Retinal pigment epithelial cell (primary cell): ENCODE measurements around the gene SEC61A1.

Experiments
- DNase-seq: peaks from one replicate; pipeline ENCODE4 v3.0.0-alpha.2; 2010; ENCODE audit warnings: low read depth
- H3K4me3 ChIP-seq: 2 replicates; pipeline ENCODE4 v1.5.1; 2011; ENCODE audit warnings: mild to moderate bottlenecking, low read length, control low read depth, moderate library complexity
- TF ChIP-seq, protein P1 (sequence below): conservative IDR thresholded peaks from 2 replicates; pipeline ENCODE4 v1.5.1; 2011; ENCODE audit warnings: low read depth, low read length, control low read depth, inconsistent platforms

The SEC61A1 gene

GRCh38 chr3:128056258-128056657 lies 4.0 kb downstream of the SEC61A1 start:
- TF ChIP-seq, protein P1, sequence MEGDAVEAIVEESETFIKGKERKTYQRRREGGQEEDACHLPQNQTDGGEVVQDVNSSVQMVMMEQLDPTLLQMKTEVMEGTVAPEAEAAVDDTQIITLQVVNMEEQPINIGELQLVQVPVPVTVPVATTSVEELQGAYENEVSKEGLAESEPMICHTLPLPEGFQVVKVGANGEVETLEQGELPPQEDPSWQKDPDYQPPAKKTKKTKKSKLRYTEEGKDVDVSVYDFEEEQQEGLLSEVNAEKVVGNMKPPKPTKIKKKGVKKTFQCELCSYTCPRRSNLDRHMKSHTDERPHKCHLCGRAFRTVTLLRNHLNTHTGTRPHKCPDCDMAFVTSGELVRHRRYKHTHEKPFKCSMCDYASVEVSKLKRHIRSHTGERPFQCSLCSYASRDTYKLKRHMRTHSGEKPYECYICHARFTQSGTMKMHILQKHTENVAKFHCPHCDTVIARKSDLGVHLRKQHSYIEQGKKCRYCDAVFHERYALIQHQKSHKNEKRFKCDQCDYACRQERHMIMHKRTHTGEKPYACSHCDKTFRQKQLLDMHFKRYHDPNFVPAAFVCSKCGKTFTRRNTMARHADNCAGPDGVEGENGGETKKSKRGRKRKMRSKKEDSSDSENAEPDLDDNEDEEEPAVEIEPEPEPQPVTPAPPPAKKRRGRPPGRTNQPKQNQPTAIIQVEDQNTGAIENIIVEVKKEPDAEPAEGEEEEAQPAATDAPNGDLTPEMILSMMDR: no peak
- no peak for DNase-seq
- no peak overlapping the region for H3K4me3 ChIP-seq

DNA sequence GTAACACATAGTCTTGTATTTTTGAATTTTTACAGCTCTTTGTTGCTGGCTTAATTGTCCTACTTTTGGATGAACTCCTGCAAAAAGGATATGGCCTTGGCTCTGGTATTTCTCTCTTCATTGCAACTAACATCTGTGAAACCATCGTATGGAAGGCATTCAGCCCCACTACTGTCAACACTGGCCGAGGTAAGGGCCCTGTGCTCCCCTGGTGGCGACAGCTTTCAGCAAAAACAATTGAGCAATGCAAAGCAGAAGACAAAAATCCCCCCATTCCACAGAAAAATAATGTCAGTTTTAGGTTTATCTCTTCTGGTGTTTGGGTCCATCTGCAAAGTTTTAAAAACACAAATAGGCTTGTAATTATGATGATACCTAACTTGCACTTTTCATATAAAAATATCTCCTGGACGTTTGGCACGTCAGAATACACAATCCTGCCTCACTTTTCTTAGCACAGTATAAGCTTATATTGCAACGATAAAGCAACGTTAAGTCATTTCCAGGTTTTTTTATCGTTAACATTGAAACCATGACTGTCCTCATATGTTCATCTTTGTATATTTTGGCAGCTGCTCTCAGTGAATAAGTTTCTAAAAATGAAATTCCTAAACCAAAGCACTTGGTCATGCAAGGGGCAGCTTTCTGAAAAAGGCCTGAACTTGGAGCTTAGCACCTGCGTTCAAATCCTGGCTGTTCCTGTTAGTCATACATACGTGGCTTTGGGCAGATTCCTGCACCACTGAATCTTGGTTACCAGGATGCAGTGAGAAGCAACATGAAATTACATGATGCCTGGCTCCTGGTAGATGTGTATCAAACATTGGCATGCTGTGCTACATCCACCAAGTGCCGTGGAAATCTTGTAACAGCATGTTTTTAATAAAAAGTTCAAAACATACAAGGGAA lies 8.5 kb downstream of the SEC61A1 start:
- no peak for DNase-seq
- TF ChIP-seq, protein P1: no peak
- H3K4me3 ChIP-seq: no peak overlapping the region

- no peak for DNase-seq
- no peak overlapping the region for H3K4me3 ChIP-seq
- TF ChIP-seq, protein P1: no peak
Observed at GRCh38 chr3:128062033-128062745, 10.0 kb downstream of the SEC61A1 start.

DNA sequence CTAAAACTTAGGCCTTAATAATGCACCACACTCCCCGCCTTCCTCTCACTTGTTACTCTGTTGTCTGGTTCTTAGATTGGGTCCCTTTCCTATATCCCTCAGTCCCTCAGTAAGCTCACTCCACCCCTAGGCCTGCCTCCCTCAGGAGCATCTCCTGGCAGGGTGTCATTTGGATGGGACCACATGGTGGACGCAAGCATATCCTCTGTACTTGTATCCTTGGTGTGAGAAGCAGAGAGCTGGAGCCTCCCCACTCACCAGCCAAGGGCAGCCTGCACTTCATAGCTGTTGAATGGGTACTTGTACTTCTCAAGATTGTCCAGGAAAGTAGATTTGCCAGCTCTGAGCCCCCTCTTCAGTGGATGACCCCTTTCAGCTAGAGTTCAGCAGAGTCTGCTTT lies 11.6 kb downstream of the SEC61A1 start:
- DNase-seq: no peak
- TF ChIP-seq, protein P1: no peak
- no peak overlapping the region for H3K4me3 ChIP-seq

GRCh38 chr3:128064962-128065361 lies 12.7 kb downstream of the SEC61A1 start:
- DNase-seq: no peak
- H3K4me3 ChIP-seq: no peak overlapping the region
- TF ChIP-seq, protein P1: no peak

GRCh38 chr3:128066114-128066513 lies 13.9 kb downstream of the SEC61A1 start:
- DNase-seq: no peak

More at GRCh38 chr3:128066114-128066513, 13.9 kb downstream of the SEC61A1 start:
- no peak overlapping the region for H3K4me3 ChIP-seq
- TF ChIP-seq, protein P1: no peak
